ENCODE results near the gene C19orf33. TPM values are rescaled to one million over a fixed set of nuclear protein-coding genes. Genes with fewer than 3 reads are reported as not detected.
A peak's percentile ranks its signal among the peaks of the same experiment; 100 is the strongest.

Gene C19orf33
- total and polyA plus RNA-seq, 9 of the 15 experiments (the other 6 are each of a cell fraction or from before 2014, with no cell fraction given) = 3.2 TPM; not detected in 8

- FAIRE-seq = no peak
- intact Hi-C loops (cut with micrococcal nuclease) = no loop called here
- Histone ChIP-seq H3K9me3 (replicated peaks; ENCODE audit: control insufficient read depth, insufficient read depth, low read depth, low read length) (no peaks in the 10 kb centered on the region), H3K27ac (ENCODE audit: extremely low read depth, low read depth, low read length) (no peak overlapping the region), H3K4me3 (no peak overlapping the region), H4K20me1 (replicated peaks; ENCODE audit: control insufficient read depth, insufficient read depth, low read length) (peaks cover 5% of the 10 kb centered on the region; the same call in 1 of the 2 replicates), H3K79me2 (ENCODE audit: control insufficient read depth, insufficient read depth, low read length) (peaks cover 40% of the 10 kb centered on the region), H3K36me3 (ENCODE audit: control insufficient read depth, insufficient read depth, low read length) (peaks cover 84% of the 10 kb centered on the region), H2AFZ (ENCODE audit: low read depth, low read length) (no peak overlapping the region), H3K9me1 (ENCODE audit: control insufficient read depth, insufficient read depth, low read length) (peaks cover 5% of the 10 kb centered on the region), H3K4me2 (ENCODE audit: insufficient read depth, low read length) (no peak overlapping the region), H3K9ac (ENCODE audit: insufficient read depth in 1 of 2, low read depth in 2 of 2, low read length in 2 of 2) (peak overlapping the region in 1 of 2 experiments; percentile 58; a peak in 2 of 4 replicates), H3K4me1 (replicated peaks in 1 of 2; ENCODE audit: control insufficient read depth in 2 of 2, insufficient read depth in 2 of 2, low read length in 2 of 2) (peaks cover 27 to 71% of the 10 kb centered on the region in 2 experiments), H3K27me3 (ENCODE audit: control insufficient read depth in 2 of 2, insufficient read depth in 2 of 2, low read length in 2 of 2) (no peaks in the 10 kb centered on the region)
- no TSS peak for BruUV-seq (replicated peaks)
- in situ Hi-C loops (cut with MboI) = no loop called here
- TF ChIP-seq ILK (tag; IDR thresholded peaks at IDR 0.05; ENCODE audit: borderline replicate concordance, low read depth) (no peak), RBFOX2 (IDR thresholded peaks at IDR 0.05; ENCODE audit: low read depth, low read length) (peak; percentile 55; the same call in 1 of the 2 replicates)
- ATAC-seq = no peak
- ChIA-PET POLR2A (interaction anchor here (0.7 kb wide), 1 partner anchor 9 kb away, joined by 4 read pairs; no protein-coding TSS in a partner anchor), CTCF (ENCODE audit: low intra/inter-chr PET ratio) (no interaction called here)
- no peak for DNase-seq (ENCODE audit: extremely low read depth in 1 of 4, low spot score in 3 of 4)
- 88% methylated on average over 8 of the region's 8 CpGs for WGBS (ENCODE audit: insufficient coverage, low coverage, missing lambda C conversion rate)
Observed at GRCh38 chr19:38307597-38307996, 3.5 kb downstream of the C19orf33 start.

- H3K79me2 ChIP-seq (ENCODE audit: control insufficient read depth, insufficient read depth, low read length) = peaks cover 45% of the 10 kb centered on the region
- intact Hi-C loops (cut with micrococcal nuclease) = no loop called here
- H3K27ac ChIP-seq (ENCODE audit: extremely low read depth, low read depth, low read length) = no peak overlapping the region
- BruUV-seq (replicated peaks) = no TSS peak
- in situ Hi-C loops (cut with MboI) = no loop called here
- DNase-seq (ENCODE audit: extremely low read depth in 1 of 4, low spot score in 3 of 4) (no peak), ATAC-seq (no peak), FAIRE-seq (no peak)
- H3K4me1 ChIP-seq (replicated peaks in 1 of 2; ENCODE audit: control insufficient read depth in 2 of 2, insufficient read depth in 2 of 2, low read length in 2 of 2) = peaks cover 26 to 68% of the 10 kb centered on the region in 2 experiments
- ChIA-PET POLR2A (no interaction called here), CTCF (ENCODE audit: low intra/inter-chr PET ratio) (no interaction called here)
- 90% methylated on average over 11 of the region's 12 CpGs for WGBS (ENCODE audit: insufficient coverage, low coverage, missing lambda C conversion rate)
- H3K9me3 ChIP-seq (replicated peaks; ENCODE audit: control insufficient read depth, insufficient read depth, low read depth, low read length) = no peaks in the 10 kb centered on the region
- H3K36me3 ChIP-seq (ENCODE audit: control insufficient read depth, insufficient read depth, low read length) = peaks cover 86% of the 10 kb centered on the region
- H3K9ac ChIP-seq (ENCODE audit: insufficient read depth in 1 of 2, low read depth in 2 of 2, low read length in 2 of 2) = peak overlapping the region in 1 of 2 experiments; percentile 58; a peak in 2 of 4 replicates
- no peaks in the 10 kb centered on the region for H3K27me3 ChIP-seq (ENCODE audit: control insufficient read depth in 2 of 2, insufficient read depth in 2 of 2, low read length in 2 of 2)
- TF ChIP-seq NFIC (IDR thresholded peaks at IDR 0.05) (peak; percentile 39), NBN (IDR thresholded peaks at IDR 0.05; ENCODE audit: low read depth) (no peak), ZNF408 (CRISPR knock-in tag; IDR thresholded peaks at IDR 0.05; ENCODE audit: low read depth) (no peak), CEBPB (tag; IDR thresholded peaks at IDR 0.05) (peak; percentile 36; the same call in 1 of the 2 replicates), ZFP36 (IDR thresholded peaks at IDR 0.05; ENCODE audit: low read depth, low read length, partially characterized antibody) (peak; percentile 71), ZNF586 (CRISPR knock-in tag; conservative IDR thresholded peaks at IDR 0.05) (no peak)
- H4K20me1 ChIP-seq (replicated peaks; ENCODE audit: control insufficient read depth, insufficient read depth, low read length) = peaks cover 5% of the 10 kb centered on the region; the same call in 1 of the 2 replicates
- H3K9me1 ChIP-seq (ENCODE audit: control insufficient read depth, insufficient read depth, low read length) = peaks cover 5% of the 10 kb centered on the region
- no peak overlapping the region for H2AFZ ChIP-seq (ENCODE audit: low read depth, low read length)
- H3K4me2 ChIP-seq (ENCODE audit: insufficient read depth, low read length) = no peak overlapping the region
- H3K4me3 ChIP-seq = no peak overlapping the region
Observed at GRCh38 chr19:38308006-38308766, 4.1 kb downstream of the C19orf33 start.

Data from K562 (cell line).